ENCODE measurements around the gene LGALS9. TPM values are rescaled to one million over a fixed set of nuclear protein-coding genes. Genes with fewer than 3 reads are reported as not detected.

Gene LGALS9
- total RNA-seq, 1 donor from 2014 or later, result 0.54 TPM

DNA sequence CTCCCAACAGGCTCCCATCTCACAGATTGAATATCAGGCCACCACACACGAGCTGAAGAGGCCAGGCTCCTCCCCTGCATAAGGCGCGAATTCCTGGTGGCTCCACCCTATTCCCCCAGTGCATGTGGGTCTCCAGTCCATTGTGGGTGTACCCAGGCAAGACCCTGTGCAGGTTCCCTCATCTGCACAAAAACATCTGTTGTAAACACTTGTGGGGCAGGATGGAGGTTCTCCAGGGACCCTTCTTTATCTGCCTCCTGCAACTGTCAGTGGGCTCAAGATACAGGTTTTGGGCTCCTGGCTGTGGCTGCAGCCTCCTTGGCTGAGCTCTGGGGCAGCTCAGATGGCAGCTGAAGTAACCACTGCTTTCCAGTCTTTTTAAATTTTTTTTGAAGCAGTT lies 17.6 kb upstream of the LGALS9 start:
- H3K27ac ChIP-seq, result no peak overlapping the region
- no peaks in the 10 kb centered on the region for H3K9me3 ChIP-seq (ENCODE audit: low read depth)
- H3K36me3 ChIP-seq, result no peaks in the 10 kb centered on the region
- no peak overlapping the region for H3K9ac ChIP-seq
- peaks cover 8% of the 10 kb centered on the region for H3K4me1 Mint-ChIP-seq
- H4K20me1 ChIP-seq (ENCODE audit: low read depth), result no peaks in the 10 kb centered on the region
- H3K4me1 ChIP-seq, result no peaks in the 10 kb centered on the region
- TF ChIP-seq EZH2phosphoT487 (IDR thresholded peaks at IDR 0.05) (no peak), EZH2 (IDR thresholded peaks at IDR 0.05) (no peak)
- TF ChIP-seq, protein P1, sequence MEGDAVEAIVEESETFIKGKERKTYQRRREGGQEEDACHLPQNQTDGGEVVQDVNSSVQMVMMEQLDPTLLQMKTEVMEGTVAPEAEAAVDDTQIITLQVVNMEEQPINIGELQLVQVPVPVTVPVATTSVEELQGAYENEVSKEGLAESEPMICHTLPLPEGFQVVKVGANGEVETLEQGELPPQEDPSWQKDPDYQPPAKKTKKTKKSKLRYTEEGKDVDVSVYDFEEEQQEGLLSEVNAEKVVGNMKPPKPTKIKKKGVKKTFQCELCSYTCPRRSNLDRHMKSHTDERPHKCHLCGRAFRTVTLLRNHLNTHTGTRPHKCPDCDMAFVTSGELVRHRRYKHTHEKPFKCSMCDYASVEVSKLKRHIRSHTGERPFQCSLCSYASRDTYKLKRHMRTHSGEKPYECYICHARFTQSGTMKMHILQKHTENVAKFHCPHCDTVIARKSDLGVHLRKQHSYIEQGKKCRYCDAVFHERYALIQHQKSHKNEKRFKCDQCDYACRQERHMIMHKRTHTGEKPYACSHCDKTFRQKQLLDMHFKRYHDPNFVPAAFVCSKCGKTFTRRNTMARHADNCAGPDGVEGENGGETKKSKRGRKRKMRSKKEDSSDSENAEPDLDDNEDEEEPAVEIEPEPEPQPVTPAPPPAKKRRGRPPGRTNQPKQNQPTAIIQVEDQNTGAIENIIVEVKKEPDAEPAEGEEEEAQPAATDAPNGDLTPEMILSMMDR (IDR thresholded peaks at IDR 0.05), result no peak
- H3K4me3 ChIP-seq, result no peak overlapping the region
- no peaks in the 10 kb centered on the region for H3K27me3 ChIP-seq
- H3K27me3 Mint-ChIP-seq (ENCODE audit: insufficient read depth, low read depth), result no peaks in the 10 kb centered on the region
- no peak overlapping the region for H3K4me2 ChIP-seq
- H3K79me2 ChIP-seq (ENCODE audit: low read depth), result no peaks in the 10 kb centered on the region
- H3K9me3 Mint-ChIP-seq, result no peaks in the 10 kb centered on the region
- H3K36me3 Mint-ChIP-seq, result peaks cover 10% of the 10 kb centered on the region
- H3K4me3 Mint-ChIP-seq, result no peak overlapping the region
- no peak for DNase-seq (ENCODE audit: low spot score)
- no peak overlapping the region for H2AFZ ChIP-seq (replicated peaks)
- no peaks in the 10 kb centered on the region for H3F3A ChIP-seq (ENCODE audit: low read depth)
- no peak overlapping the region for H3K27ac Mint-ChIP-seq

DNA sequence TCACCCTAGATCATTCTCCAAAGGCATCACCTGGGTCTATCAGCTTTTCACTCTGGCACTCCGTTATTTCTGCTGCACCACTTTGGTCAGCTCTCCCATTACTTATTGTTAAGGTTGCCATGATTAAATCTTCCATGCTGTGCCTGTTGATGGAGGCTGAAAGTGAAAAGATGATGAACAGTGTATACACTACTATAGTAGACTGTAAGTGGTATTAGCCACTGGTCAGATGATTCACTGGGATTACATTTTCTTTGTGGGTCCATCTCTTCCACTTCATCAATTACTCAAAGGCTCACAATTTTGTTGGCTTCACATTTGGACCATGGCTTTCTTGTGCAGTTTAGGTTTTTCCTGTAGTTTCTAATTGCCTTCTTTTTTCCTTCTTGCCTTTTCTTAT lies 15.9 kb upstream of the LGALS9 start:
- no peaks in the 10 kb centered on the region for H3K36me3 ChIP-seq

DNA sequence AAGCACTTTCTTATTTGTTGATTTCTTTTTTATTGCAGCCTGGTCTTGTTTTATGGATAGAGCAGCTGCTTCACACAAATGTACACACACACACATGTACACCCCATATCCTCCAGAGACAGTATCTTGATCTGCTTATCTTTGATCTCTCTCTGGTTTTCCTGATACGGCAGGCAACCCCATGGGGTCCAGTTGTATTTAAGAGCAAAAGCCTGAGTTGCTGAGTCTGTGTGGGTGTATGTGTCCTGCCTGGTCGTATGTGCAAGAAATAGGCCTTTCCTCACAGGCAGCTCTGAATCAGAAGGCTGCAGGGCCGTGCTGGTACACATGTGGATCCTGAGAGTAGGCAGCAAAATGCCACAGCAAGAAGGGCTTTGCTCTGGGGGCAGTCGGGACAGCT lies 14.6 kb upstream of the LGALS9 start:
- no peaks in the 10 kb centered on the region for H3F3A ChIP-seq (ENCODE audit: low read depth)
- no peak overlapping the region for H3K9ac ChIP-seq
- Mint-ChIP-seq H3K36me3 (peaks cover 10% of the 10 kb centered on the region), H3K4me3 (no peak overlapping the region), H3K27me3 (ENCODE audit: insufficient read depth, low read depth) (no peaks in the 10 kb centered on the region), H3K9me3 (no peaks in the 10 kb centered on the region), H3K4me1 (peaks cover 8% of the 10 kb centered on the region), H3K27ac (no peak overlapping the region)
- TF ChIP-seq, protein P1 (IDR thresholded peaks at IDR 0.05), result no peak
- TF ChIP-seq EZH2phosphoT487 (IDR thresholded peaks at IDR 0.05) (no peak), EZH2 (IDR thresholded peaks at IDR 0.05) (no peak)
- DNase-seq (ENCODE audit: low spot score), result no peak
- H3K27ac ChIP-seq, result no peak overlapping the region
- no peaks in the 10 kb centered on the region for H3K79me2 ChIP-seq (ENCODE audit: low read depth)
- H3K27me3 ChIP-seq, result no peaks in the 10 kb centered on the region
- H3K9me3 ChIP-seq (ENCODE audit: low read depth), result no peaks in the 10 kb centered on the region
- H2AFZ ChIP-seq (replicated peaks), result no peak overlapping the region
- H3K4me2 ChIP-seq, result no peak overlapping the region
- no peak overlapping the region for H3K4me3 ChIP-seq
- H3K36me3 ChIP-seq, result no peaks in the 10 kb centered on the region
- peaks cover 2% of the 10 kb centered on the region for H3K4me1 ChIP-seq
- no peaks in the 10 kb centered on the region for H4K20me1 ChIP-seq (ENCODE audit: low read depth)

More for the DNA sequence above, 15.9 kb upstream of the LGALS9 start:
- DNase-seq (ENCODE audit: low spot score), result no peak
- H2AFZ ChIP-seq (replicated peaks), result no peak overlapping the region
- no peaks in the 10 kb centered on the region for H3F3A ChIP-seq (ENCODE audit: low read depth)
- H3K4me2 ChIP-seq, result no peak overlapping the region
- no peak overlapping the region for H3K9ac ChIP-seq
- H3K27me3 Mint-ChIP-seq (ENCODE audit: insufficient read depth, low read depth), result no peaks in the 10 kb centered on the region
- H3K27me3 ChIP-seq, result no peaks in the 10 kb centered on the region
- peaks cover 10% of the 10 kb centered on the region for H3K36me3 Mint-ChIP-seq
- no peak overlapping the region for H3K27ac Mint-ChIP-seq
- no peak overlapping the region for H3K4me3 ChIP-seq
- peaks cover 8% of the 10 kb centered on the region for H3K4me1 Mint-ChIP-seq
- H3K79me2 ChIP-seq (ENCODE audit: low read depth), result no peaks in the 10 kb centered on the region
- H3K4me1 ChIP-seq, result no peaks in the 10 kb centered on the region
- H3K4me3 Mint-ChIP-seq, result no peak overlapping the region
- H3K9me3 Mint-ChIP-seq, result no peaks in the 10 kb centered on the region
- no peaks in the 10 kb centered on the region for H3K9me3 ChIP-seq (ENCODE audit: low read depth)
- TF ChIP-seq EZH2 (IDR thresholded peaks at IDR 0.05) (no peak), EZH2phosphoT487 (IDR thresholded peaks at IDR 0.05) (no peak)
- TF ChIP-seq, protein P1 (IDR thresholded peaks at IDR 0.05), result no peak
- no peaks in the 10 kb centered on the region for H4K20me1 ChIP-seq (ENCODE audit: low read depth)
- H3K27ac ChIP-seq, result peak overlapping the region; percentile 34

Measured in neural progenitor cell (in vitro differentiated cells).